HG03135 (cell line): ENCODE data around the gene GOT2.
A peak's percentile ranks its signal among the peaks of the same experiment; 100 is the strongest.
"Not testable (repeated sequence)": the region's sequence is repeated elsewhere in the genome, so short reads cannot be mapped to it uniquely, and the experiment has no call there.

ENCODE experiments used
- ATAC-seq: cut with Tn5 transposase; IDR thresholded peaks from one replicate; pipeline ENCODE4 v1.9.1; 2021; ENCODE audit warnings: mild to moderate bottlenecking, moderate library complexity; ENCODE audit not compliant: unreplicated experiment

GOT2 gene

GRCh38 chr16:58723109-58723508, 11.0 kb downstream of the GOT2 start:
- ATAC-seq, result no peak

DNA sequence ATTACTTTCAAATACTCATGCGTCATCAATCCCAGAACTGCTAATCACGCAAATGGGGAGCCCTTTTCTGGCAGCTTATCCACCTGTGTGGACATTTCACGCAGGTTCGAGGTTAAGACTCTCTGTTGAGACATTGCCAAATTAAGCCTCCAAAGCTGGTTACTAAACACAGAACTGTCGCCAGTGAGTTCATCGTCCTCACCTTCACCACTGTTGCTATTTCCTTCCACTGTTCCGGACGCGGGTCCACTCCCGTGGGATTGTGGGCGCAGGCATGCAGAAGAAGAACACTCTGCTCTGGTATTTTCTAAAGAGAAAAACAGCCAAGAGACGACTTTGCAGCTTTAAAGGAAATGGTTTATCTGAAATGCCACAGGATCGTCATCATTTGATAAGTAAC, 16.1 kb downstream of the GOT2 start:
- ATAC-seq, result no peak

GRCh38 chr16:58716468-58716867, 17.6 kb downstream of the GOT2 start:
- no peak for ATAC-seq

DNA sequence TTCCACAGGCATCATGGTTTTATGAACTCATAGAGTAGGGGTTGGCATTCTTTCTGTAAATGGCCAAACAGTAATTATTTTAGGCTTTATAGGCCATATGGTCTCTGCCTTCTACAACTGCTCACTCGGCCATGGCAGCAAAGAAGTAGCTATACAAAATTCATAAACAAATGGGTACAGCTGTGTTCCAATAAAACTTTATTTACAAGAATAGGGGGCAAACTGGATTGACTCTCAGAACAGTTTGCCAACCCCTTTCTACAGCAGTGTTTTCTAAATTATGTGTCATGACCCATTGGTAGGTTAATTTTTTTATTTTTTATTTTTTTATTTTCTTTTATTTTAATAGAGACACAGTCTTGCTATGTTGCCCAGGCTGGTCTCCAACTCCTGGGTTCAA, 20.4 kb downstream of the GOT2 start:
- no peak for ATAC-seq

GRCh38 chr16:58709333-58709732, 24.8 kb downstream of the GOT2 start:
- peak; percentile 79 for ATAC-seq

- no peak for ATAC-seq
Observed at GRCh38 chr16:58699151-58699550, 35.0 kb downstream of the GOT2 start.

DNA sequence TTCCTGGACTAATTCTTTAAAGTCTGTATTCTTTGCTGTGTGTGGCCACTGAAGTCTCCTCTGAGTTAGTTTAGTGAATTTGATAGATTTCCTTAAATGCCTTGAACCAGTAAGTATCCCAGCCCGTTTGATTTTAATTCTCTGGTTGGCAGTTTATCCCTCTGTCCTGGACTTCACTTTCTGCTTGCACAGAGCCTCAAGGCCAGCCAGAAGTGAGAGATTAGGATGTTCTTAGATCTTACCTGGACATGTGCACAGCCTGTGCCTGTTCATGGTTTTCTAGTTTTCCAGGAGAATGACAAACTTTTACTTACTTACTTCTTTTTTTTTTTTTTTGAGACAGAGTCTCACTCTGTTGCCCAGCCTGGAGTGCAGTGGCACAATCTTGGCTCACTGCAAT, 38.7 kb downstream of the GOT2 start:
- no peak for ATAC-seq

GRCh38 chr16:58692450-58692849, 41.7 kb downstream of the GOT2 start:
- ATAC-seq, result no peak

DNA sequence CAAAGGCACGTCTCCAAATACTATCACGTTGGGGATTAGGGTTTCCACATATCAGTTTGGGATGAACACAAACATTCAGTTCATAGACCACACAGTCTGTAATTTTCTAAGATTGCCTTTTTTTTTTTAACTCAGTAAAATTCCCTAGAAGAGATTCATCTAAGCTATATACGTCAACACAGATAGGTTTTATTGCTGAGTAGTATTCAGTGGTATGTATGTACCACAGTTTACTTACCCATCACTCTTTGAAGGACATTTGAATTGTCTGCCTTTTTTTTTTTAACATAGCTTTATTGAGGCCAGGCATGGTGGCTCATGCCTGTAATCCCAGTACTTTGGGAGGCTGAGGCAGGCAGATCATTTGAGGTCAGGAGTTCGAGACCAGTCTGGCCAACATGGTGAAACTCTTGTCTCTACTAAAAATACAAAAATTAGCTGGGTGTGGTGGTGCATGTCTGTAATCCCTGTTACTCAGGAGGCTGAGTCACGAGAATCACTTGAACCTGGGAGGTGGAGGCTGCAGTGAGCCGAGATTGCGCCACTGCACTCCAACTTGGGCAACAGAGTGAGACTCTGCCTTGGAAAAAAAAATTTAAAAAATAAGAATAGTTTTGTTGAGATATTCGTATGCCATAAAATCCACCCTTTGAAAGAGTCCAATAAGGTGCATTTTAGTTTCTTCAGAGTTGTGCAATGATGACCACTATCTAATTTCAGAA, 47.0 kb downstream of the GOT2 start:
- not testable (repeated sequence) for ATAC-seq

DNA sequence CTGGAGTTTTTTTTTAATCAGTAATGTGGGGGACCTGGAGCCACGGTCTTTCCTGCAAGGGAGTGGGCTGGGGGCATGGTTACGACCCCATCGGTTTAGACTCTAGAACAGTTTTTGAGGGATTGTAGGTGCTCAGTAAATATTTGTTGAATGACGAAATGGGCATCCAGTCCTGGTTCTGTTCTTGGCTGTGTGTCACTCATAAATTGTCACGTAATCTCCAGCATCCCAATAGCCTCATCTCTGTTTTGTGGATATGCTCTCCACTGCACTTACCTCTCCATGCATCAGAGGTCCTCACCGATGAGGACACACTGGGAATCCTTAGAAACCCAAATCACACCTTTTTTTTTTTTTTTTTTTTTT, 49.0 kb downstream of the GOT2 start:
- ATAC-seq, result no peak

DNA sequence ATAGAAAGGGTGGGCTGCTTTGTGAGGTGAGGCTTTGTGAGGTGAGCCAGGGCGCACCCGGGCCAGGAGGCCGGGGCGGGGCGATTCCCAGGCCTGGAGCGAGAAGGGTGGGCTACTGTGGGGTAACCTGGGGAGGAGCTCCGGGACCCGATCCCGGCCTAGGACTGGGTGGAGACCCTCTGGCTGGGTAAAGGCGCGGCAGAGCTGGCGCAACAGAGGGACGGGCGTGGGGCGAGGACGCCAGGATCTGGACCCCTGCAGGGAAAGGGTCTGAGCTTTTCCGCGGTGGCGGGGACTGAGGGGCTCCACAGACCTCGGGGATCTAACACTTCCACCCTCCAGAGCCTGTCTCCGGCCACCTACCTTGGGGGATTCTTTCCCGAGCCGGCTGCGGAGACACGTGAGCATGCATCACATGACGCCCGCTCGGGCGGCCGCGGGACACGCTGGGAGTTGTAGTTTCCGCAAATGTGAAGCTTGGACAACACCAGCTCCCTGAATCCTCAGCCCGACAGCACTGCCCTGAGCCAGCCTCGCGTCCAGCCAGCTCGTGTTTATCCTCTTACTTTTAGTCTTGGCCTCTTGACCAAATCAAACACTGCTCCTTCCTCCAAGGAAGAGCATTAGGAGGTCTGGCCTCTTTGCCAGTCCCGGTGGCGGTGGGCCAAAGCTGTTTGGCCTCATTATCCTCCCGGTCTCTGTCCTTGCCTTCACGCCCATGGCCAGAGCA, 49.6 kb downstream of the GOT2 start, which contains the start of gene SLC38A7:
Gene SLC38A7, minus strand, starts transcription at position 417 of the 730 bp plus-strand sequence. CDS start 4,644 bp downstream, outside the sequence.
- peak; percentile 98 for ATAC-seq

- ATAC-seq, result no peak
Observed at GRCh38 chr16:58684001-58684353, 50.1 kb downstream of the GOT2 start.

DNA sequence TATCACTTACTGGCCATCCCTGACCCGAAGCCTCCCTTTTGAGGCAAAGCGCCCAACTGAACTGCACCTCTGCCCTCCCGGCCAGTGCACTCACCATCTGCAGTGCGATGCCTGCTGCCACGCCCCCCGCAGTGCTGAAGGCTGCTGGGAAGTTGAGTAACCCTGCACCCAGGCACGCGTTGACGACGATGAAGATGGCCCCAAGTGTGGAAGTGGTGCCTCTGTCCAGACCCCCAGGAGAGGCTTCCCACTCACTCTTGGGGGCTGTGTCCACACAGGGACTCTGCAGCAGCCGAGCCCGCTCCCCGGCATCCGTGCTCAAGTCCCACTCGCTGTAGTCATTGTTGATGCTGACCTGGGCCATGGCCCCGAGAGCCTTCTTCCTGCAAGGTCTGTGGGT, 54.4 kb downstream of the GOT2 start:
- no peak for ATAC-seq

DNA sequence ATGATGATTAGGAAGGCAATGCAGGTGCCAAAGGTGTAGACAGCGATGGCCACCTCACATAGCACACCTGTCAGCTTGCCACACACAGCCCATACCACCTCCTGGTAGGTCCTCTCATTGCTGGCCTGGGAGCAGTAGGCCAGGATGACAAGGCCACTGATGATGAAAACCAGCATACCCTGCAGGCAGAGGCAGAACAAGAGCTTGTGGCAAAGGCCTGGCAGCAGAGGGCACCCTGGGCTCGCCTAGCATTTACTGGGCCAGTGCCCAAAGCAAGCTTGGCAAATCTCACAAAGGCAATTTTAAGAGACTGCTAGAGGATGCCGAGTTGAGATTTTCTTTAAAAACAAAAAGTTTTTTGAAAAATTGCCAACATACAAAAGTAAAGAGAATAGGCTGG, 55.4 kb downstream of the GOT2 start:
- no peak for ATAC-seq

DNA sequence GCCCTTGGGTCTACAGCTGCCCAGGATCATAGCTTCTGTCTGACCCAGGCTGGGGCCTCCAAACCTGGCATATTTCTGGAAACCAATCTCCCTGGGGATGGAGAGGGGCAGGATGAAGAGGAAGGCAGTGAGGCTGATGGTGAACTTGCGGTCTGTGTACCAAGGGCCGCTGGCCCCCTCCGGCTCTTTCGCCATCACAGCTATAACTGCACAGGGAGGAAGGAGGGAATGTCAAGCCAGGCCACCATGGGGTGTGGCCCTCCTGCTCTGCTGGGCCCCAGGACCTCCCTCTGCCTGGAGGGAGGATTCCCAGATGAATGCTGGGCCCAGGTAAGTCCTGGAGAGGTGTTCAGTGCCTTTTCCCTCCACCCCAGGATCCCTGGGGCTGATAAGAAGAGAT, 55.8 kb downstream of the GOT2 start:
- ATAC-seq, result no peak

- no peak for ATAC-seq
Observed at GRCh38 chr16:58670946-58671583, 63.1 kb downstream of the GOT2 start.

DNA sequence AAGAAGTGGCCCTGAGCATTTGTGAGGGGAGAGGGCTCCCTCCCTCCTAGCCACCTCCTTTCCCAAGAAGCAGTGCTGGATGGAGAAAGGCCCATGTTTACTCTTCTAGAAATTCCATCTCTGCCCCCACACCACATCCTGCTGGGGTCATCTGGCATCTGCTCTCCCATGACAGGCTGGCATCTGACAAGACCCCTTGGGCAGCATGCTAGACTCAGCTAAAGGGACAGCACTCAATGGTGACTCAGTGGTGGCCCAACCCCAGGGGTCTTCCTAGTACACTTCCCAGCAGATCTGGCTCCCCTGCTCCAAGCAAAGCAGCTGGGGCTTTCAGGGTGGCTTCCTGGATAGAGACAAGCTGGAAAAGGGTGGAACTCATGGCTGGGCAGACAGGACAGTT, 63.9 kb downstream of the GOT2 start:
- no peak for ATAC-seq

- no peak for ATAC-seq
Observed at GRCh38 chr16:58665200-58665599, 68.9 kb downstream of the GOT2 start.

DNA sequence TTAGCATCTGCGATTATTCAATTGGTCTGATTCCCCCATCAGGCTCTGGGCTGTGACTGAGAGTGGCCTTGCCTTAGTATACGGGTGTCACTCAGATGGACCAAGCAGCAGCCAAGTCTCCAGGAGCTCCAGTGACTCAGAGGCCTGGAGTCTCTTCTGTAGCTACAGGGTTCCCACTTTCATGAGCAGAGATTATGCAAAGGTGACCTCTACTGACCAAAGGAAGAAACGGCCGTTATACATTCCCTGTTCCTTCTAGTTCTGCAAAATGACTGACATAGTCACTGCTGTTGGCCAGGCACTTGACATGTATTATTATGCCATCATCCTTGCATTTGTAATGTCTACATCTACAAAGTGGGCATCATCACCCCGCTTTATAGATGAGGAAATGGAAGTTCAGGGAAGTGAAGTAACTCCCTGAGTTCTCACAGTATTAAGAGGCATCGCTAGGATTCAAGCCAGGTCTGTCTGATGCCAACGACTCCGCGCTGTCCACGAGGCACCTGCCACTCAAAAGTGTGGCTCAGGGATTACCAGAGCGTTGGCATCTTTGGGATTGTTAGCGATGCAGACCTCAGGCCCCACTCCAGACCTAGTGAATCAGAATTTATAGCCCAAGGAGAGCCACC, 72.8 kb downstream of the GOT2 start:
- no peak for ATAC-seq

DNA sequence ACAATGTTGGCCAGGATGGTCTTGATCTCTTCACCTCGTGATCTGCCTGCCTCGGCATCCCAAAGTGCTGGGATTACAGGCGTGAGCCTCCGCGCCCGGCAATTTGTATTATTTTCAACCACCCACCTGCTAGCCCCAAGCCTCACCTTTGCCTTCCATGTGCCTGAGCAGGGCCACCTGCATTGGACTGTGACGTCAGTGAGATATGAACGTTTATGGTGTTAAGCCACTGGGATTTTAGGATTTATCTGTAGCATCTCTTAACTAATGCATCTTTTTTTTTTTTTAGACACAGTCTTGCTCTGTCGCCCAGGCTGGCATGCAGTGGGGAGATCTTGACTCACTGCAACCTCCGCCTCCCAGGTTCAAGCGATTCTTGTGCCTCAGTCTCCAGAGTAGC, 74.2 kb downstream of the GOT2 start:
- not testable (repeated sequence) for ATAC-seq

DNA sequence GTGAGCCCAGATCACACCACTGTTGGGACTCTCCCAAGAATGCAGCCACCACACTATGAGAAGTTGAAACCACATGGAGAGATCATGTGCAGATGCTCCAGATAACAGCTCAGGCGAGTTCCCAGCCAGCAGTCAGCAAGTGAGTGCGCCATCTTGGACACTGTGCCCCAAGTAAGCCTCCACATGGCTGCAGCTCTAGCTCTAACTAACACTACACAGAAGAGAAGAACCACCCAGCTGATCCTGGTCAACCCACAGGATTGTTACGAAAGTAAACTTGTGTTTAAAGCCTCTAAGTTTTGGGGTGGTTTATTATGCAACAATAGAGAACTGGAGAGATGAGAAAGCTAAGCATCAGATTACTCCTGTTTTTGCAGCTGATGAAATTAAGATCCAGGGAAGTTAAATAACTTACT, 75.3 kb downstream of the GOT2 start:
- ATAC-seq, result no peak
